ENCODE results near the gene TMEM202. TPM values are rescaled to one million over a fixed set of nuclear protein-coding genes. Genes with fewer than 3 reads are reported as not detected.
"Not testable (repeated sequence)": the region's sequence is repeated elsewhere in the genome, so short reads cannot be mapped to it uniquely, and the experiment has no call there.

The TMEM202 gene
- total and polyA plus RNA-seq, 2 donors (not counting 1 experiment from before 2014, with no cell fraction given), result not detected

DNA sequence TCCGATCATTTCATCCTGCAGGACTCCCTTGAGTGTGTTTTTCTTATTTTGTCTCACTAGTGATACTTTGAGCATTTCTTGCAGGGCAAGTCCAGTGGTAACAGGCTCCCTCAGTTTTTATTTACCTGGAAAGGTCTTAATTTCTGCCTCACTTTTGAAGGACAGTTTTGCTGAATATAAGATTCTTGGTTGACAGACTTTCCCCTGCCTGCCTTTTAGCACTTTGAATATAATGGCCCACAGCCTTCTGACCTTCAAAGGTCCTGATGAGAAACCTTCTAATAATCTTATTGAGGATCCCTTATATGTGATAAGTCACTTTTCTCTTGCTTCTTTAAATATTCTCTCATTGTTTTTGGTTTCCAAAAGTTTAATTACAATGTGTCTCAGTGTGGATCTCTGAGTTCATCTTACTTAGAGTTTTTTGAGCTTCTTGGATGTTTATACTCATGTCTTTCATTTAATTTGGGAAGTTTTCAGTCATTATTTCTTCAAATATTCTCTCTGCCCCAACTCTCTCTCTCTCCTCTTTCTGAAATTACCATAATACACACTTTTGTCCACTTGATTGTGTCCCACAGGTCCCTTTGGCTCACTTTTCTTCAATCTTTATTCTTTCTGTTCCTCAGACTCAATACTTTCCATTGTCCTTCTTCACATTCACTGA is 39.7 kb downstream of the TMEM202 start:
- no peaks in the 10 kb centered on the region for H3K4me1 Mint-ChIP-seq
- POLR2A ChIA-PET, result no interaction called here
- no peak overlapping the region for H3K27ac Mint-ChIP-seq
- CTCF ChIA-PET, result no interaction called here
- no peak overlapping the region for H3K9ac ChIP-seq (ENCODE audit: low read length)
- DNase-seq (no peak), ATAC-seq (ENCODE audit: low read depth) (no peak)
- H3K4me2 ChIP-seq (replicated peaks; ENCODE audit: low read depth, low read length, poor library complexity, severe bottlenecking), result no peak overlapping the region
- H3K9me3 ChIP-seq (ENCODE audit: control extremely low read depth in 1 of 3, control insufficient read depth in 2 of 3, insufficient read depth in 1 of 3, low read length in 2 of 3), result peaks cover 4 to 30% (median 16%) of the 10 kb centered on the region in 3 donors
- H4K20me1 ChIP-seq (ENCODE audit: control insufficient read depth, insufficient read depth, low read length, poor library complexity, severe bottlenecking), result no peaks in the 10 kb centered on the region
- no peak overlapping the region for H3K4me3 Mint-ChIP-seq
- no peaks in the 10 kb centered on the region for H3K79me2 ChIP-seq (ENCODE audit: control insufficient read depth, insufficient read depth, low read length)
- no peak overlapping the region for H2AFZ ChIP-seq (ENCODE audit: insufficient read depth, low read depth, low read length, poor library complexity, severe bottlenecking)
- H3K4me3 ChIP-seq (ENCODE audit: control extremely low read depth in 1 of 5, extremely low read depth in 1 of 5, insufficient read depth in 1 of 5, low read depth in 2 of 5, low read length in 4 of 5), result no peak overlapping the region
- no peaks in the 10 kb centered on the region for H3K36me3 ChIP-seq (replicated peaks in 1 of 2; ENCODE audit: control extremely low read depth in 1 of 2, control insufficient read depth in 1 of 2, extremely low read depth in 1 of 2, insufficient read depth in 2 of 2, low read length in 1 of 2)
- intact Hi-C loops (cut with micrococcal nuclease), result no loop called here
- no peak for TF ChIP-seq EZH2 (IDR thresholded peaks at IDR 0.05; ENCODE audit: borderline replicate concordance, insufficient read depth, low read depth, low read length, poor library complexity, severe bottlenecking)
- TF ChIP-seq, protein P1, sequence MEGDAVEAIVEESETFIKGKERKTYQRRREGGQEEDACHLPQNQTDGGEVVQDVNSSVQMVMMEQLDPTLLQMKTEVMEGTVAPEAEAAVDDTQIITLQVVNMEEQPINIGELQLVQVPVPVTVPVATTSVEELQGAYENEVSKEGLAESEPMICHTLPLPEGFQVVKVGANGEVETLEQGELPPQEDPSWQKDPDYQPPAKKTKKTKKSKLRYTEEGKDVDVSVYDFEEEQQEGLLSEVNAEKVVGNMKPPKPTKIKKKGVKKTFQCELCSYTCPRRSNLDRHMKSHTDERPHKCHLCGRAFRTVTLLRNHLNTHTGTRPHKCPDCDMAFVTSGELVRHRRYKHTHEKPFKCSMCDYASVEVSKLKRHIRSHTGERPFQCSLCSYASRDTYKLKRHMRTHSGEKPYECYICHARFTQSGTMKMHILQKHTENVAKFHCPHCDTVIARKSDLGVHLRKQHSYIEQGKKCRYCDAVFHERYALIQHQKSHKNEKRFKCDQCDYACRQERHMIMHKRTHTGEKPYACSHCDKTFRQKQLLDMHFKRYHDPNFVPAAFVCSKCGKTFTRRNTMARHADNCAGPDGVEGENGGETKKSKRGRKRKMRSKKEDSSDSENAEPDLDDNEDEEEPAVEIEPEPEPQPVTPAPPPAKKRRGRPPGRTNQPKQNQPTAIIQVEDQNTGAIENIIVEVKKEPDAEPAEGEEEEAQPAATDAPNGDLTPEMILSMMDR (IDR thresholded peaks at IDR 0.05), result no peak
- peaks cover 31% of the 10 kb centered on the region for H3K27me3 Mint-ChIP-seq
- H3K27me3 ChIP-seq (replicated peaks in 1 of 4; ENCODE audit: control extremely low read depth in 1 of 4, control insufficient read depth in 3 of 4, insufficient read depth in 4 of 4, low read length in 3 of 4), result peaks cover 0 to 8% (median 3%) of the 10 kb centered on the region in 4 experiments
- no peaks in the 10 kb centered on the region for H3K4me1 ChIP-seq (ENCODE audit: control insufficient read depth in 2 of 2, insufficient read depth in 2 of 2, low read length in 2 of 2)
- H3K27ac ChIP-seq (ENCODE audit: low read length in 2 of 2), result no peak overlapping the region
- peaks cover 11% of the 10 kb centered on the region for H3K9me3 Mint-ChIP-seq (ENCODE audit: insufficient read depth)
- WGBS (ENCODE audit: insufficient coverage), result no CpG with 5 or more reads among the region's 1 CpG

DNA sequence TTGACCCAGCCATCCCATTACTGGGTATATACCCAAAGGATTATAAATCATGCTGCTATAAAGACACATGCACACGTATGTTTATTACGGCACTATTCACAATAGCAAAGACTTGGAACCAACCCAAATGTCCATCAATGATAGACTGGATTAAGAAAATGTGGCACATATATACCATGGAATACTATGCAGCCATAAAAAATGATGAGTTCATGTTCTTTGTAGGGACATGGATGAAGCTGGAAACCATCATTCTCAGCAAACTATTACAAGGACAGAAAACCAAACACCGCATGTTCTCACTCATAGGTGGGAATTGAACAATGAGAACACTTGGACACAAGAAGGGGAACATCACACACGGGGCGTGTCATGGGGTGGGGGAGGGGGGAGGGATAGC is 44.7 kb downstream of the TMEM202 start:
- H4K20me1 ChIP-seq (ENCODE audit: control insufficient read depth, insufficient read depth, low read length, poor library complexity, severe bottlenecking); H3K4me3 Mint-ChIP-seq; H3K36me3 ChIP-seq (replicated peaks in 1 of 2; ENCODE audit: control extremely low read depth in 1 of 2, control insufficient read depth in 1 of 2, extremely low read depth in 1 of 2, insufficient read depth in 2 of 2, low read length in 1 of 2); H3K27me3 ChIP-seq (replicated peaks in 1 of 4; ENCODE audit: control extremely low read depth in 1 of 4, control insufficient read depth in 3 of 4, insufficient read depth in 4 of 4, low read length in 3 of 4); H3K27ac Mint-ChIP-seq; POLR2A ChIA-PET; H3K4me1 ChIP-seq (ENCODE audit: control insufficient read depth in 2 of 2, insufficient read depth in 2 of 2, low read length in 2 of 2); H3K4me2 ChIP-seq (replicated peaks; ENCODE audit: low read depth, low read length, poor library complexity, severe bottlenecking); H2AFZ ChIP-seq (ENCODE audit: insufficient read depth, low read depth, low read length, poor library complexity, severe bottlenecking); H3K4me3 ChIP-seq (ENCODE audit: control extremely low read depth in 1 of 5, extremely low read depth in 1 of 5, insufficient read depth in 1 of 5, low read depth in 2 of 5, low read length in 4 of 5); H3K79me2 ChIP-seq (ENCODE audit: control insufficient read depth, insufficient read depth, low read length); CTCF ChIA-PET; ATAC-seq (ENCODE audit: low read depth); H3K27ac ChIP-seq (ENCODE audit: low read length in 2 of 2); H3K9me3 Mint-ChIP-seq (ENCODE audit: insufficient read depth); intact Hi-C loops (cut with micrococcal nuclease); H3K9ac ChIP-seq (ENCODE audit: low read length); DNase-seq; H3K4me1 Mint-ChIP-seq: not testable (repeated sequence)
- WGBS (ENCODE audit: insufficient coverage), result no CpG with 5 or more reads among the region's 5 CpGs
- H3K9me3 ChIP-seq (ENCODE audit: control extremely low read depth in 1 of 3, control insufficient read depth in 2 of 3, insufficient read depth in 1 of 3, low read length in 2 of 3), result peaks cover 2 to 17% (median 4%) of the 10 kb centered on the region in 3 donors
- peaks cover 18% of the 10 kb centered on the region for H3K27me3 Mint-ChIP-seq

Data from B cell (primary cell).